Osteoblast (primary cell): ENCODE data around the gene NPAS4. TPM values are rescaled to one million over a fixed set of nuclear protein-coding genes. Genes with fewer than 3 reads are reported as not detected.

Source experiments
- DNase-seq: peaks from one replicate; pipeline ENCODE4 v3.0.0; 2011; ENCODE audit warnings: low spot score, mixed read lengths; ENCODE audit not compliant: insufficient read length; ENCODE audit errors: missing footprints
- H2AFZ ChIP-seq: 2 replicates; pipeline ENCODE4 v1.6.0; 2011; ENCODE audit warnings: mild to moderate bottlenecking, low read length
- H3K27ac ChIP-seq: 2 replicates; pipeline ENCODE4 v1.5.1; 2011; ENCODE audit warnings: mild to moderate bottlenecking, low read depth, low read length, moderate library complexity
- H3K27me3 ChIP-seq: 2 replicates; pipeline ENCODE4 v1.6.0; 2012; ENCODE audit warnings: mild to moderate bottlenecking, control low read depth, inconsistent platforms, low read length, moderate library complexity; ENCODE audit not compliant: insufficient read depth
- H3K36me3 ChIP-seq: 2 replicates; pipeline ENCODE4 v1.5.1; 2011; ENCODE audit warnings: mild to moderate bottlenecking, low read length, control low read depth, moderate library complexity; ENCODE audit not compliant: insufficient read depth
- H3K4me1 ChIP-seq: 2 replicates; pipeline ENCODE4 v1.5.1; 2011; ENCODE audit warnings: mild to moderate bottlenecking, low read length, control low read depth, moderate library complexity; ENCODE audit not compliant: insufficient read depth
- H3K4me2 ChIP-seq: 2 replicates; pipeline ENCODE4 v1.6.0; 2011; ENCODE audit warnings: mild to moderate bottlenecking, low read length; ENCODE audit not compliant: insufficient read depth
- H3K4me3 ChIP-seq: fragments of 200-600 bp; sonication (generic); 3 replicates; pipeline ENCODE4 v1.5.1; 2012; ENCODE audit warnings: mild to moderate bottlenecking, low read length, inconsistent platforms; ENCODE audit not compliant: insufficient read depth
- H3K79me2 ChIP-seq: 2 replicates; pipeline ENCODE4 v1.6.0; 2012; ENCODE audit warnings: mild to moderate bottlenecking, low read length, control low read depth, inconsistent platforms; ENCODE audit not compliant: insufficient read depth
- H3K9me3 ChIP-seq: 2 replicates; pipeline ENCODE4 v1.5.1; 2011; ENCODE audit warnings: low read depth, low read length, control low read depth
- H4K20me1 ChIP-seq: 2 replicates; pipeline ENCODE4 v1.6.0; 2012; ENCODE audit warnings: mild to moderate bottlenecking, low read length, control low read depth; ENCODE audit not compliant: insufficient read depth
- total RNA-seq: library from RNA; depleted of rRNA; stranded (reverse); fragments of >200 nt; gene quantifications from 2 replicates; pipeline ENCODE4 v1.2.3, GENCODE V29; 2012
- TF ChIP-seq, protein P1 (sequence below): IDR thresholded peaks from 2 replicates; pipeline ENCODE4 v1.5.1; 2011; ENCODE audit warnings: mild to moderate bottlenecking, low read depth, low read length, moderate library complexity; ENCODE audit errors: extremely low read depth

NPAS4 gene
- total RNA-seq, 1 donor, result 0.36 TPM

DNA sequence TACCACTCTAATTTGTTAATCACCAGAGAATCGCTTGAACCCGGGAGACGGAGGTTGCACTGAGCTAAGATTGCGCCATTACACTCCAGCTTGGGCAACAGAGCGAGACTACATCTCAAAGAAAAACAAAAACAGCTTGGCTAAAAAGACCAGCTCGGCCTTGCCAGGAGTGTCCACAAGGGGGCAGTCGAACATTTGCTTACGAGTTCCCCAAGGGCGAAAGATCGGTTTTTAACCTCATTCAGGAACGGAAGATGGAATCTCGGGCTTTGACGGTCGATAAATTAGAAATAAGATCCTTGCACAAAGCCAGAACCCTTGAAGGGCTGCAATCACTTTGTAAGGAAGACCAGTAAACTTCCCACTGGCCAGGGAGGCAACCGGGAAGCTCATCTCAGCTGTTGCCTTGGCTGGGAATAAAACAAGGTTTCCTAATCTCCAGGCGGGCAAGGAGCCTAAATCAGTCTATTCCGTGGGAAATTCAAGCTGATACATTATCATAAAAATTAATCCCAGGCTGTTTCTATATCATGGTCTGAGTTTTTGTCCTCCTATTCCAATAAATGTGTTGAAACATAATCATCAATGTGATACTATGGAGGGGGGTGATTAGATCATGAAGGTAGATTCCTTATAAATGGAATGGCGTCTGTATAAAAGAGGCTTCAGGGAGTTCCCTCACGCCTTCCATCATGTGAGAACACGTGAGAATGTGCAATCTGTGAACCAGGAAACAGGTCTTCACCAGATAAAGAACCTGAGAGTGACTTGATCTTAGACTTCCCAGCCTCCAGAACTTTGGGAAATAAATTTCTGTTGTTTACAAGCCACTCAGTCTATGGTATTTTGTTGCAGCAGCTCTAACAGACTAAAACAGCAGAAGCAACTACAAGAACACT is 34.4 kb upstream of the NPAS4 start:
- H3K27ac ChIP-seq, result no peak overlapping the region
- TF ChIP-seq, protein P1, sequence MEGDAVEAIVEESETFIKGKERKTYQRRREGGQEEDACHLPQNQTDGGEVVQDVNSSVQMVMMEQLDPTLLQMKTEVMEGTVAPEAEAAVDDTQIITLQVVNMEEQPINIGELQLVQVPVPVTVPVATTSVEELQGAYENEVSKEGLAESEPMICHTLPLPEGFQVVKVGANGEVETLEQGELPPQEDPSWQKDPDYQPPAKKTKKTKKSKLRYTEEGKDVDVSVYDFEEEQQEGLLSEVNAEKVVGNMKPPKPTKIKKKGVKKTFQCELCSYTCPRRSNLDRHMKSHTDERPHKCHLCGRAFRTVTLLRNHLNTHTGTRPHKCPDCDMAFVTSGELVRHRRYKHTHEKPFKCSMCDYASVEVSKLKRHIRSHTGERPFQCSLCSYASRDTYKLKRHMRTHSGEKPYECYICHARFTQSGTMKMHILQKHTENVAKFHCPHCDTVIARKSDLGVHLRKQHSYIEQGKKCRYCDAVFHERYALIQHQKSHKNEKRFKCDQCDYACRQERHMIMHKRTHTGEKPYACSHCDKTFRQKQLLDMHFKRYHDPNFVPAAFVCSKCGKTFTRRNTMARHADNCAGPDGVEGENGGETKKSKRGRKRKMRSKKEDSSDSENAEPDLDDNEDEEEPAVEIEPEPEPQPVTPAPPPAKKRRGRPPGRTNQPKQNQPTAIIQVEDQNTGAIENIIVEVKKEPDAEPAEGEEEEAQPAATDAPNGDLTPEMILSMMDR, result peak; percentile 99
- peak overlapping the region; percentile 97 for H2AFZ ChIP-seq
- peaks cover 3% of the 10 kb centered on the region for H3K4me1 ChIP-seq
- DNase-seq, result peak; percentile 90
- peaks cover 4% of the 10 kb centered on the region for H3K27me3 ChIP-seq
- peak overlapping the region; percentile 65 for H3K4me3 ChIP-seq
- H3K36me3 ChIP-seq, result no peaks in the 10 kb centered on the region
- H3K79me2 ChIP-seq, result no peaks in the 10 kb centered on the region
- no peaks in the 10 kb centered on the region for H3K9me3 ChIP-seq
- H3K4me2 ChIP-seq, result peak overlapping the region; percentile 95
- no peaks in the 10 kb centered on the region for H4K20me1 ChIP-seq

DNA sequence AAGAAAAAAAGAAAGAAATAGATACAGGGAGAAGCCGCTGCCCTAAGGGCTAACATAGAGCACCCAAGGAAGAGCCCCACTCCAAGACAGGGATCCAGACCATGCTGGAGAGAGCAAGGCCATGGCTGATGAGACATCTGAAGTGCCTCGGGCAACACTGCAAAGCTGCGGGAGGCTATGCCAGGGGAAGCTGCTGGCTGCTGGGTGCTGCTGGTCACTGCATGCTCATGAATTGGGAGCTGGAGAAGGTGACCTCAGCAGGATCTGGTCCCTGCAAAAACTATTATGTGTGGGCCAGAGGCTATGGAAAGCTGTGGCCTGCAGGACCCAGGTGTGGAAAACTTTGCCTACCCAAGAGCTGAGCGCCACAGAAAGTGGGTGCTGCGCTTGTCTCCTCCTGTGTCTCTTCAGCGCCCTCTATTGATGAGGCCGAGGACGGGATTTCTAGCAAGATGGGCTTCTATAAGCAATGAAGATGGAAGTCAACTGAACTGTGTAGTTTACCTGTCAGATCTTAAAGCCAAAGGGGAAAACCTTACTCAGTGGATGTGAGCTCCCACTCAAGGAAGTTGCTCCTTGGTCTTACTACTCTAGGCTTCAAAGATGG is 32.0 kb upstream of the NPAS4 start:
- Histone ChIP-seq H3K36me3 (no peaks in the 10 kb centered on the region), H3K4me1 (peaks cover 3% of the 10 kb centered on the region), H3K4me2 (no peak overlapping the region), H3K79me2 (no peaks in the 10 kb centered on the region), H2AFZ (no peak overlapping the region), H3K4me3 (no peak overlapping the region), H3K27me3 (peaks cover 4% of the 10 kb centered on the region), H3K9me3 (no peaks in the 10 kb centered on the region), H3K27ac (no peak overlapping the region), H4K20me1 (no peaks in the 10 kb centered on the region)
- DNase-seq, result no peak
- TF ChIP-seq, protein P1, result peak; percentile 86

DNA sequence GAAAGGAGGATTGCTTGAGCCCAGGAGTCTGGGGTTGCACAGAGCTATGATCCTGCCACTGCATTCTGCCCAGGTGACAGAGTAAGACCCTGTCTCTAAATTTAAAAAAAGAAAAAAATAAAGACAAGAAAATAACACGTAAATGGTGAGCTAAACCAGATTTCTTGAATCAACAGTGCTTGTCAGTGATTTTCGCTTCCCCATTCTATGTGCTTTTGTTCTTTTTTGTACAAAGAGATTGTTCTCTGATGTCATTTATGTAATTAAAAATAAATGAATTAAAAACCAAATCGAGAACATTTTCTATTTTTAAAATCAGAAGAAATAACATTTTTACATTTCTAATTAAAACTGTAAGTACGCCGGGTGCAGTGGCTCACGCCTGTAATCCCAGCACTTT is 29.5 kb upstream of the NPAS4 start:
- Histone ChIP-seq H2AFZ (no peak overlapping the region), H3K4me3 (no peak overlapping the region), H3K4me1 (peaks cover 2% of the 10 kb centered on the region), H3K36me3 (no peaks in the 10 kb centered on the region), H3K9me3 (no peaks in the 10 kb centered on the region), H4K20me1 (no peaks in the 10 kb centered on the region), H3K27ac (no peak overlapping the region), H3K79me2 (no peaks in the 10 kb centered on the region), H3K4me2 (no peak overlapping the region), H3K27me3 (peaks cover 7% of the 10 kb centered on the region)
- TF ChIP-seq, protein P1, result no peak
- no peak for DNase-seq

DNA sequence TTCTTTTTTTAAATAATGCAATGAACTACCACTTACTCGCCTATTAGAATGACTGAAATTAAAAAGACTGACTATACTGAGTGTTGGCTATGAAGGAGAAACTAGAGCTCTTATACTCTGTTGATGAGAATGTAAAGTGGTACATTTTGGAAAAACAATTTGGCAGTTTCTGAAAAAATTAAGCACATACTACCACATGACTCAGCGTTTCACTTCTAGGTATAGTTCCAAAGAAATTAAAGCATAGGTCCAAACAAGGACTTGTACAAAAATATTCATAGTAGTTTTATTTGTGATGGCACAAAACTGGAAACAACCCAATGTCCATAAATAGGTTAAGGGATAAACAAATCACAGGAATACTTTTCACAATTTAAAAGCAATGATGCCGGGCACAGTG is 26.9 kb upstream of the NPAS4 start:
- Histone ChIP-seq H2AFZ (no peak overlapping the region), H4K20me1 (no peaks in the 10 kb centered on the region), H3K9me3 (no peaks in the 10 kb centered on the region), H3K27ac (no peak overlapping the region), H3K27me3 (peaks cover 7% of the 10 kb centered on the region), H3K4me2 (no peak overlapping the region), H3K4me1 (no peaks in the 10 kb centered on the region), H3K79me2 (no peaks in the 10 kb centered on the region), H3K36me3 (no peaks in the 10 kb centered on the region), H3K4me3 (no peak overlapping the region)
- TF ChIP-seq, protein P1, result no peak
- peak; percentile 71 for DNase-seq
